Activated B cell treated with CpG ODN at 0.5 μM for 24 hours (primary cell): ENCODE data around the gene MGAT4D. TPM values are rescaled to one million over a fixed set of nuclear protein-coding genes. Genes with fewer than 3 reads are reported as not detected.

Source experiments
- ATAC-seq: fragments of 200-7000 bp; cut with Tn5 transposase; one replicate; pipeline ENCODE4 v1.10.0; 2021; ENCODE audit warnings: low read depth, mild to moderate bottlenecking, moderate library complexity
- CTCF ChIA-PET: fragments of 350-600 bp; sonication (Branson Sonifier 250); formaldehyde crosslinking; loops from one replicate; lab custom pipeline; 2021; ENCODE audit warnings: antibody characterized with exemption; lab: Charles Lee
- POLR2A ChIA-PET: fragments of 350-600 bp; sonication (Branson Sonifier 250); formaldehyde crosslinking; loops from one replicate; lab custom pipeline; 2021; ENCODE audit warnings: antibody characterized with exemption; lab: Charles Lee
- DNase-seq: peaks from one replicate; pipeline ENCODE4 v3.0.0; 2022
- H3K27ac Mint-ChIP-seq: one replicate; pipeline ENCODE4 v1.8.0; 2020; ENCODE audit warnings: mixed read lengths
- H3K27me3 Mint-ChIP-seq: one replicate; pipeline ENCODE4 v1.8.0; 2021; ENCODE audit warnings: mixed read lengths
- H3K36me3 Mint-ChIP-seq: one replicate; pipeline ENCODE4 v1.8.0; 2021; ENCODE audit warnings: low read depth, mixed read lengths
- H3K4me1 Mint-ChIP-seq: one replicate; pipeline ENCODE4 v1.8.0; 2021; ENCODE audit warnings: mixed read lengths
- H3K4me3 Mint-ChIP-seq: one replicate; pipeline ENCODE4 v1.8.0; 2020; ENCODE audit warnings: mild to moderate bottlenecking, mixed read lengths
- H3K9me3 Mint-ChIP-seq: one replicate; pipeline ENCODE4 v1.8.0; 2020; ENCODE audit warnings: mixed read lengths
- intact Hi-C: fragments of 100-400 bp; cut with micrococcal nuclease; formaldehyde crosslinking; loops from one replicate; pipeline ENCODE4 v1.15.1; 2024
- total RNA-seq: library from RNA; stranded (reverse); gene quantifications from 2 replicates; pipeline ENCODE4 v1.2.3, GENCODE V29; 2022
- TF ChIP-seq, protein P1 (sequence below): fragments of 200-600 bp; IDR thresholded peaks from one replicate; pipeline ENCODE4 v1.8.0; 2022; ENCODE audit warnings: antibody characterized with exemption, mild to moderate bottlenecking

The MGAT4D gene
- total RNA-seq, 1 donor from 2014 or later, result not detected

DNA sequence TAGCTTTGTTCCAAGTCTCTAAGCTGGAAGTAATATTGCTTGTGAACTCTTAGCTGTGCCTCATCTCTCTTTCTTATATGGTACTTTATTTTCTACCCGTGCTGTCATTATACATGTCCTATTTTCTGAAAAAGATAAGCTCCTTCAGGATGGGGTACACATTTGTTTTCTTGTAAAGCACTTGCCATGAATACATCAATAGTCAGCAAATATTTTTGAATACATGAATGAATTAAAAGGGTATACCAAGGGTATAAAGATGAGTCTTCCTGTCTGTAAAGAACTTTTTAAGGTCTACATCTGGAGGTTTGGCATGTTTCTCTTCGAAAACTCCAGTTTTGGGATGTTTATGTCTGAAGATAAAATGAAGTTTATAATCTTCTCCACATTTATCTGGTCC lies 98.0 kb downstream of the MGAT4D start:
- Mint-ChIP-seq H3K27me3 (peaks cover 4% of the 10 kb centered on the region), H3K27ac (no peak overlapping the region), H3K36me3 (no peaks in the 10 kb centered on the region), H3K9me3 (no peaks in the 10 kb centered on the region), H3K4me1 (no peaks in the 10 kb centered on the region), H3K4me3 (no peak overlapping the region)
- ATAC-seq (no peak), DNase-seq (no peak)
- ChIA-PET CTCF (no interaction called here), POLR2A (no interaction called here)
- intact Hi-C loops, result no loop called here
- TF ChIP-seq, protein P1, sequence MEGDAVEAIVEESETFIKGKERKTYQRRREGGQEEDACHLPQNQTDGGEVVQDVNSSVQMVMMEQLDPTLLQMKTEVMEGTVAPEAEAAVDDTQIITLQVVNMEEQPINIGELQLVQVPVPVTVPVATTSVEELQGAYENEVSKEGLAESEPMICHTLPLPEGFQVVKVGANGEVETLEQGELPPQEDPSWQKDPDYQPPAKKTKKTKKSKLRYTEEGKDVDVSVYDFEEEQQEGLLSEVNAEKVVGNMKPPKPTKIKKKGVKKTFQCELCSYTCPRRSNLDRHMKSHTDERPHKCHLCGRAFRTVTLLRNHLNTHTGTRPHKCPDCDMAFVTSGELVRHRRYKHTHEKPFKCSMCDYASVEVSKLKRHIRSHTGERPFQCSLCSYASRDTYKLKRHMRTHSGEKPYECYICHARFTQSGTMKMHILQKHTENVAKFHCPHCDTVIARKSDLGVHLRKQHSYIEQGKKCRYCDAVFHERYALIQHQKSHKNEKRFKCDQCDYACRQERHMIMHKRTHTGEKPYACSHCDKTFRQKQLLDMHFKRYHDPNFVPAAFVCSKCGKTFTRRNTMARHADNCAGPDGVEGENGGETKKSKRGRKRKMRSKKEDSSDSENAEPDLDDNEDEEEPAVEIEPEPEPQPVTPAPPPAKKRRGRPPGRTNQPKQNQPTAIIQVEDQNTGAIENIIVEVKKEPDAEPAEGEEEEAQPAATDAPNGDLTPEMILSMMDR, result no peak

DNA sequence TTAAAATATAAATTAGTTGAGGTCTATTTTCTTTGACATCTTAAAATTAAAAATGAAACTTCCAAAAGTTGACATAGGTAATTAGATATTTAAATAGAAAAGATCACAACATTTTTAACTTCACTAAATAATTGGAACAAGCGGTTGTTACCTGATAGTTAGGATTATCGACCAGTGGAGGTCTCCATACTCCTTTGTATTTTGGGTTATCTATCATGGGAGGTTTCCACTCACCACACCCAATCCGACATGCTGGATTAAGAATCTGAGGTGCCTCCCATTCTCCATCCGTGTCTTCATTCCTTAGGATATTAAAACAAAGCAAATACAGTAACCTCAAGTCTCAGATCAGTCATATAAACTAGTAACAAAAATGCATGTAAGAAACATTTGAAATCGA lies 102.4 kb downstream of the MGAT4D start:
- H3K27ac Mint-ChIP-seq, result no peak overlapping the region

More for the DNA sequence above, 102.4 kb downstream of the MGAT4D start:
- CTCF ChIA-PET, result no interaction called here
- POLR2A ChIA-PET, result no interaction called here
- no peaks in the 10 kb centered on the region for H3K9me3 Mint-ChIP-seq
- ATAC-seq, result no peak
- TF ChIP-seq, protein P1, result no peak
- no peak for DNase-seq
- no peaks in the 10 kb centered on the region for H3K4me1 Mint-ChIP-seq
- H3K36me3 Mint-ChIP-seq, result no peaks in the 10 kb centered on the region
- H3K27me3 Mint-ChIP-seq, result peaks cover 4% of the 10 kb centered on the region
- intact Hi-C loops, result no loop called here
- no peak overlapping the region for H3K4me3 Mint-ChIP-seq

Other genes with a start within 250 kb of the MGAT4D start
- 18.0 and 19.9 TPM in 2 replicates for gene SCOC, start 124.6 kb downstream of the MGAT4D start, total RNA-seq
- gene CLGN, start 70.6 kb downstream of the MGAT4D start, total RNA-seq, result not detected in 2 replicates
- 20.4 and 20.8 TPM in 2 replicates for gene ELMOD2, start 25.9 kb upstream of the MGAT4D start, total RNA-seq
- gene UCP1, start 70.7 kb upstream of the MGAT4D start, total RNA-seq, result not detected in 2 replicates